Panc1 (cell line): ENCODE measurements around the gene MOSMO. TPM values are rescaled to one million over a fixed set of nuclear protein-coding genes. Genes with fewer than 3 reads are reported as not detected.

Experiments used
- ATAC-seq: fragments of 200-7000 bp; cut with Tn5 transposase; 2 replicates; pipeline ENCODE4 v1.9.1; 2020; ENCODE audit warnings: mild to moderate bottlenecking, moderate library complexity
- BruUV-seq: library from RNA; stranded (reverse); fragments of 400-500 nt; replicated peaks from 2 replicates; lab custom pipeline; 2021; lab: Mats Ljungman, UMichigan
- CTCF ChIA-PET: fragments of 300-600 bp; sonication (Branson Sonifier 250); formaldehyde crosslinking; loops from one replicate; lab custom pipeline; 2022; ENCODE audit warnings: antibody characterized with exemption; lab: Charles Lee
- POLR2A ChIA-PET: fragments of 300-600 bp; sonication (Branson Sonifier 250); formaldehyde crosslinking; loops from one replicate; lab custom pipeline; 2022; ENCODE audit warnings: antibody characterized with exemption; lab: Charles Lee
- DNase-seq: peaks from one replicate; pipeline ENCODE4 v3.0.0-alpha.2; 2010; ENCODE audit warnings: low read depth, low spot score
- H3K27ac ChIP-seq: 2 replicates; pipeline ENCODE4 v1.5.1; 2011; ENCODE audit warnings: mild to moderate bottlenecking, low read length, inconsistent platforms
- H3K27me3 ChIP-seq: fragments of 200-500 bp; sonication (Bioruptor generic); 2 replicates; pipeline ENCODE4 v1.6.0; 2014; ENCODE audit warnings: low read length, inconsistent platforms; ENCODE audit not compliant: control insufficient read depth, insufficient read depth
- H3K36me3 ChIP-seq: fragments of 200-500 bp; sonication (Bioruptor generic); 2 replicates; pipeline ENCODE4 v1.5.1; 2014; ENCODE audit warnings: inconsistent platforms, mild to moderate bottlenecking, low read length, moderate library complexity; ENCODE audit not compliant: control insufficient read depth, insufficient read depth
- H3K4me1 ChIP-seq: 2 replicates; pipeline ENCODE4 v1.5.1; 2011; ENCODE audit warnings: inconsistent platforms, mild to moderate bottlenecking, low read length, moderate library complexity; ENCODE audit not compliant: control insufficient read depth, insufficient read depth
- H3K4me3 ChIP-seq, 2 experiments: 2 replicates each; pipeline ENCODE4 v1.5.1; 2011 to 2012; ENCODE audit warnings: low read depth in 2 of 2, low read length in 2 of 2, mild to moderate bottlenecking in 2 of 2, inconsistent platforms in 1 of 2, moderate library complexity in 1 of 2
- H3K9me3 ChIP-seq: fragments of 200-500 bp; sonication (Bioruptor generic); 2 replicates; pipeline ENCODE4 v1.5.1; 2014; ENCODE audit warnings: low read depth, mild to moderate bottlenecking, inconsistent platforms, low read length, moderate library complexity; ENCODE audit not compliant: control insufficient read depth, insufficient read depth
- CTCF ChIP-seq: fragments of 450-650 bp; IDR thresholded peaks from 2 replicates; pipeline ENCODE4 v1.5.1; 2017; ENCODE audit warnings: mild to moderate bottlenecking
- POLR2AphosphoS5 ChIP-seq: IDR thresholded peaks from 2 replicates; pipeline ENCODE4 v1.6.1; 2012; ENCODE audit warnings: mild to moderate bottlenecking, low read depth, low read length, moderate library complexity
- REST ChIP-seq, 2 experiments: IDR thresholded peaks; 2 replicates each; pipeline ENCODE4 v1.6.1; 2011 to 2012; ENCODE audit warnings: low read depth in 2 of 2, control low read depth in 1 of 2, low read length in 1 of 2, mild to moderate bottlenecking in 1 of 2, moderate library complexity in 1 of 2; ENCODE audit not compliant: insufficient read depth in 1 of 2
- SIN3A ChIP-seq: IDR thresholded peaks from 2 replicates; pipeline ENCODE4 v1.6.1; 2012; ENCODE audit warnings: low read depth, mild to moderate bottlenecking, low read length, moderate library complexity, borderline replicate concordance; ENCODE audit not compliant: insufficient read depth
- TCF7L2 ChIP-seq: IDR thresholded peaks from 2 replicates; pipeline ENCODE4 v1.6.1; 2011; ENCODE audit warnings: mild to moderate bottlenecking, low read depth, low read length, inconsistent platforms
- in situ Hi-C: cut with HindIII; loops from 2 replicates; pipeline ENCODE4 v1.10.0; 2016; ENCODE audit warnings: low sequenced_read_pairs, low pct_unique_long_range_greater_than_20kb
- intact Hi-C: fragments of 100-400 bp; cut with micrococcal nuclease; formaldehyde crosslinking; loops from one replicate; pipeline ENCODE4 v1.10.0; 2022; ENCODE audit not compliant: unreplicated experiment
- total RNA-seq: library from RNA; stranded (reverse); gene quantifications from one replicate; pipeline ENCODE4 v1.2.1, GENCODE V29; 2021; ENCODE audit not compliant: unreplicated experiment

MOSMO gene
- total RNA-seq, 1 experiment from 2014 or later, result 20.6 TPM

- intact Hi-C loops (no loop called here), in situ Hi-C loops (no loop called here)
- no peaks in the 10 kb centered on the region for H3K27me3 ChIP-seq
- BruUV-seq, result no TSS peak
- H3K27ac ChIP-seq, result no peak overlapping the region
- TF ChIP-seq CTCF, result no peak
- no peak for TF ChIP-seq REST (IDR thresholded peaks at IDR 0.05; ENCODE audit: insufficient read depth in 1 of 2, low read depth in 2 of 2, low read length in 1 of 2)
- no peak for TF ChIP-seq POLR2AphosphoS5
- TF ChIP-seq TCF7L2, result no peak
- TF ChIP-seq SIN3A, result no peak
- no peaks in the 10 kb centered on the region for H3K4me1 ChIP-seq
- ATAC-seq (no peak), DNase-seq (no peak)
- ChIA-PET CTCF (no interaction called here), POLR2A (no interaction called here)
- peaks cover 24% of the 10 kb centered on the region for H3K36me3 ChIP-seq
- H3K4me3 ChIP-seq, result no peak overlapping the region
- H3K9me3 ChIP-seq, result no peaks in the 10 kb centered on the region
Measured at GRCh38 chr16:21985524-21985923, 22.4 kb upstream of the MOSMO start.

GRCh38 chr16:21986692-21987246, 21.1 kb upstream of the MOSMO start:
- Histone ChIP-seq H3K9me3 (no peaks in the 10 kb centered on the region), H3K27me3 (no peaks in the 10 kb centered on the region), H3K27ac (no peak overlapping the region), H3K4me3 (no peak overlapping the region), H3K4me1 (no peaks in the 10 kb centered on the region), H3K36me3 (peaks cover 19% of the 10 kb centered on the region)
- CTCF ChIA-PET, result no interaction called here
- intact Hi-C loops (no loop called here), in situ Hi-C loops (no loop called here)
- no peak for DNase-seq
- no peak for ATAC-seq
- POLR2A ChIA-PET, result no interaction called here
- TF ChIP-seq CTCF (no peak), REST (IDR thresholded peaks at IDR 0.05; ENCODE audit: insufficient read depth in 1 of 2, low read depth in 2 of 2, low read length in 1 of 2) (no peak), POLR2AphosphoS5 (no peak), TCF7L2 (no peak), SIN3A (no peak)
- no TSS peak for BruUV-seq
